KG1 (cell line): ENCODE results near the gene FILIP1L.

Experiments
- DNase-seq: peaks from one replicate; lab custom pipeline; 2025; lab: John Stamatoyannopoulos, UW

FILIP1L gene

DNA sequence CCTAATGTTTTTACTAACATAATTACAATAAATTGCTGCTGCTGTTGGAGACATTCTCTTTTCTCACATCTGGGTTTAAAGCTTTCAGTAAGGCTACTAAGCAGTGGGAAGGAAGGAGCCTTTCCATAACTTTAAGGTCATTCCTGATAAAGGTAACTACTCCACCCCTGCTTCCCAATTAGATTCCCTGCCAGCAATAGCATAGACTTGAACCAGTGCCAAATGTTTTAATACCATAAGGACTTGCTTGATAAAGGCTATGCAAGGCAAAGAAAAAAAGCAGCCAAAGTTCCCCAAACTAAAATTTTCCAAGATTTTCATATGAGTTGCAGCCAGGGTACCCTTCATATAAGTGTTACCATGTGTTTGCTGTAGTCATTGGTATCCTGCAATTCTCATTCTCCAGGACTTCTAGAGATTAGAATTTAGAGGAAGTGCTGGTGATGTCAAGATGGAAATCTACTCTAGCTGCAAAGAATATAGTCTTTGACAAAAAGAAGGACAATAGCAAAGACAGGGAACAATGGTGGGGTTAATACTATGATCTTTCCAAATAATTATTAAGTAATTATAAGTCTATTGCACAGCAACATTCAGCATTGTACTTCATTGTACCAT lies 106.1 kb downstream of the FILIP1L start:
- no peak for DNase-seq

DNA sequence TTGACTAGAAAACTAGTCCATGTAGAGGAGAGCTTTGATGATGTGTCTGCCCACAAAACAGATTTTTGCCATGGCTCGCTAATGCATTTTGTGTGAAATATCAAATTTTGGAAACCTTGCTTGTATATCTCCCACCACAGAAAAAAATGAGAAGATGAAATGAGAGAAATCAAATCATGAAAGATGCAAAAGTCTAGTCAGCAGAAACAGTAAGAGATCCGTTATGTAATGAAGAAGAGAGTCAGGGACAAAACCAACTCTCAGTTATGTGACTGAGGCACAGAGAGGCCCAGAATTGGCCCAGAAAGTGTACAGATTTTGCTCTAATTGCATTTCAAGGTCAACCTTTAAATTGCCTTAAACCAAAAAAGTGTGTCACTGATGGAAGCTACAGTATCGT lies 107.0 kb downstream of the FILIP1L start:
- DNase-seq = no peak

DNA sequence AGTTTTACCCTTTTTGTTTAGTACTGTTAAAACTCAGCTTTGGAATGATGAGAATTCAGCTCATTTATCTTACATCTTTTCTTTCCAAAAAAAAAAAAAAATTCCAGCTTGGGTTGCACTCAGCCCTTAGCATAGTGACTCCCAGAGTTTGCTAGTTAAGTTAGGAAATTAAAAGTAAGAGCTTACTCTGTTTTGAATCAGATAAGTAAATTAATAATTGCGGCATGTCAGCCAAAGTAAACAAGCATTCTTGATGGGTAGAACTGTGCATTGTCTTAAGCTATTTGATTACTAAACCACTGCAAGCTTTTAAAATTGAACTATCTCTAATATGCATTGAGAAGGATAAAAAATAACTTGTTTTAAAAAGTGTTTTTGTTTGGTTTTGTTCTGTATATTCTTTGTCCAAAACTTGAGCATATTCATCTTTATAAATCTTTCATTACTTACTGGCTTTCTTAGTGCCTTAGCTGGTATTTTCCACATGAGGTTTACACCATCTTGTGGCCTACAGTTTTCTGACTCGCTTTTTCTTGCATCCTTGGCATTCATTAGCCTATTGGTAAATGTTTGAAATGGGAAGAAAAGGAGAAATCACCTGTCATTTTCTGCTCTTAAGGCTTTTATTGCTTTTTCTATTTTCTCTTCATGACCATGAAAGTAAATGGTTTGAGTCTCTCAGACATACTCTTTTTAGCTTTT lies 107.6 kb downstream of the FILIP1L start:
- no peak for DNase-seq

DNA sequence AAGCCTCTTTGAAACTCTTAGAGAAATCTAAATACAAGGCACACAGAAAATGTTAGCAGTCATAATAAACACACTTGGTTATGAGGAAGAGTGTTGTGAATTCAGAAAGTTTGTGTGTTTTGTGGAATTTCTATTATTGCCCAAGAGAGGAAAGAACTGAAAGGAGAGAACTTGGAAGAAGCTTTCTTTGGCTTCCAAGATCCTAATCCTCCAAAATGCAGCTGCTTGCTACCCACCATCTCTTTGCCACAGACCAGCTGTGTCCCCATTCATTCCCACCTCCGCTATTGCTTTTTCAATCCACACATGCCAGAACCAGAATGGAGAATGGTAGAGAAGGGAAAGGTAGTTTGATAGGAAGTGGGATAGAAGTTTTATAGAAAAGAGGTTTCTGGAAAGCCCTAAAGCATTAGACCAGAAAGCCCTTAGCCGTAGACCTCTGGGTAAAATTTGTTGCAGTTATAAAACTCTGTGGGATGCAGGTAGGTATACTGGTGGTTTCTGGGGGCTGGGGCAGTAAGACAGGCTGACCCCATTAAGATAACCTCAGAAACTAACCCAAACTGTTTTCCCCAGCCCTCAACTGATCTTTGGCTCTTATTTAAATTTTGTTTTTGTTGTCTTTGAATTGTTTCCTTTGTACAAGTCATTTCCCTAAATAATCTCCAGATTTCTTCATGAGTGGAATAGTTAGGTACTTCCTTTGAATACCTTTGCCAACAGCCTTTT lies 108.5 kb downstream of the FILIP1L start:
- no peak for DNase-seq

DNA sequence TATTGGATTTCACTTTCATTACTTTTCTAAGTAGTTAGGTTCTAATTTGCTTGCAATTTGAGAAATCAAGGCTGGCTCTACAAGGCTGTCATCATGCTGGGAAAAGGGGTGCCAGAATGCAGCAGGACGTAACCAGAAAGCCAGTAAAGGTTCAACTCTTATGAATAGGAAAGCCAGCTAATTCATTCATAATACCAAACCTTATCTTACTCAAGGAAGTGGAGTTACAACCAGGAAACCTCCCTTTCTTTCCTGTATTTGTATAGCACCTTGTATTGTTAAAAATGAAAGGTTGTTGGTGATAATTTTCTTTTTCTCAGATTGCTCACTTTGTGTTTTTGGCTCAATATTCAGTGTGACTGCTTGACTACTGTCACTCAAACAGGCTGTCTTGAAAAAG lies 109.4 kb downstream of the FILIP1L start:
- no peak for DNase-seq

DNA sequence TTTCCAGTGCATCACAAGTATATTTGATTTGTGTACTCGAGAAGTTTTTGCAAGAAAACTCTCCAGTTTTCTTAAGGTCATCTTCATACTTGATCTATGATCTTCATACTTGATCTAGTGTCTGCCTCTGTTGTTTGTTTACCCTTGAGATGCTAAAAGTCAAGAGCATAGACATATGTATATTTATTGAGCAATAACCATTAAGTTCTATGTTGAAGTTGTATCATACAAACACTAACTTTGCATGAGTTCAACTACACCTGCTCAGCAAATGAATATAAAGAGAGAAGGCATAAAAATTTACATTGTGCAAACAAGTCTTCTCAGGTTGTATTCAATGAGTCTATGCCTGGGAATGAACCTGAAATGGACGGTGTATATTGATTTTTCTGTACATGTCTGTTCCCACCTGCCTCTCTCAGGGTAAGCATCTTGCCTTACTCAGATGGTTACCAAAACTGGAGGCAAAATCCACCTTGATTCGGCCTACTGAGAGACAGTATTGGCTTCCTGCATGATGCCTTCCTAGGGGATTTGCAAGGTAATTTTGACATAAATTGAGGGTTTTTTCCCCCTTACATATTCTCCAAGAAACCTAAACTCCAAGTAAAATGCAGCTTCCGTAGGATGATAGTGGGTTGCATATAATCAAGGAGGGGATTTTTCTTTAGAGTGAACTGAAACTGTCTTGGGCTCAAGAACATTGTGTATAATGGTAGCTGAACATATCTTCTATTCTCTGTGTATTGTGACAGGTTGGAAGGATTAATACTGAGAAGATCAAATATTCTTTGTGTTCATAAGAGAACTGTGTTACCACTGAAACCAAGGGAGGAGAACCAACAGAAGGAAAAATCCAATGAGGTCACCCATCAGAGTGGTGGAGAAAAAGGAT lies 110.4 kb downstream of the FILIP1L start:
- DNase-seq = no peak

DNA sequence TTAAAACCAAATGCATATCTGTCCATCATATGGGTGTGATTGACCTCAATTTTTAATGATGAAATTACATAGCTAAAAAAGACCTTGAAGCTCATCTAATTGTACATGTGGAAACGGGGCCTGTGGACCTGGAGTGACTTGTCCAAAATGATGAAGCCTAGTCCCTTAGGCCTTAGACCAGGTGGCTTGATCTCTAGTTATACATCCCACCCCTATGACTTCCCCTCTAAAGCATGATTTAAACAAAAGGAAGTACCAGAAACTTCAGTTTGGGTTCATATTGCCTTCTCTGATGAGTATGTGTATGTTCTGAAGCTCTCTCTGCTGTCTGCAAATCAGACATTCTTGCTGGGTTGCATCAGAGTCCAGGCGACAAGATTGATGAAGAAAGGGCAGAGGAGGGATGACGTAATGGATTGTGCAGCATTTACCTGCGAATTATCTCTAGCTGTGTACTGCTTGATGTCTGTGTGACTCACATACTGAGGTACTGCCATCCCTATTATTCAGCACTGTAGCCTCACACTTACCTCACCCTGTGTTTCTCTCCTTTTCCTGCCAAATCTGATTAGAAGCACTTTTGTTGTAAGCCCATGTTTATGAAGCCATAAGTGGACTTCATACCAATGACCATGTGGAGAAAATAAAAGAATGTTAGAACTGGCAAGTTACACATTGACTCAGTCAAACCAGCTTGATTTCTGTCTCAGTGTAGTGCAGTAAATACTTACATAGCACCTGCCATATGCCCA lies 111.5 kb downstream of the FILIP1L start:
- no peak for DNase-seq

DNA sequence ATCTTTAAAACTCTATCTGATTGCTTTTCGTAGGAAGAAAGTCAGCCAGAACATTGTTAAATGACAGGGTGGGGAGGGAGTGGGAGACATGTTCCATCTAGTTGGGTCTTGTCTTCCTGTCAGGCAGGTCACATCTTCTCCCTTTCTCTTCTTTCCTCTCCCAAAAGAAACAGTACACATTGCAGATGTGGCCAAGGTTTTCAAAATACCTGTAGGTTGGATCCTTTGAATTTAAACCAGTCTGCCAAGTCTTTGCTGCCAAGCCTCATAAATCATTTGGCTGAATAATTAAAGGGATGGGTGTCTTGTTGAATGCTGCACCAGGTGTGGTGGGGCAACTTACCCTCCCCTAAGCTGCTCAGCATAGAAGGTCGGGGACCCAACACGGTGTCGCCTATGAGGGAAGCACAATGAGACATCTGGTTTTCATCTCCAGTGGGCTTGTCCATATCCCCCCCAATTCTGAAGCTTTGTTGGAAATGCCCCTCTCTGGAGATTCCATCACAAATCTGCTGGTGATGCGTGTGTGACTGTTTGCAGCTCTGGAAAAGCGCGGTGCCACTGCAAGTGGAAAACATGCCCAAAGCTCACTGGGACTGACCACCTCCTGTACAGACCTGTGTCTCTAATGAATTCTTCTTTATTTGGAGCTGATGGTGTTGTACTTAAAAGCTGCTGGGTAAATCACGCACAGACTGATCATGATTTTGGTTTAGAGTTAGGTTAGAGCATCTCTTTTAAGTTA lies 112.6 kb downstream of the FILIP1L start:
- no peak for DNase-seq

DNA sequence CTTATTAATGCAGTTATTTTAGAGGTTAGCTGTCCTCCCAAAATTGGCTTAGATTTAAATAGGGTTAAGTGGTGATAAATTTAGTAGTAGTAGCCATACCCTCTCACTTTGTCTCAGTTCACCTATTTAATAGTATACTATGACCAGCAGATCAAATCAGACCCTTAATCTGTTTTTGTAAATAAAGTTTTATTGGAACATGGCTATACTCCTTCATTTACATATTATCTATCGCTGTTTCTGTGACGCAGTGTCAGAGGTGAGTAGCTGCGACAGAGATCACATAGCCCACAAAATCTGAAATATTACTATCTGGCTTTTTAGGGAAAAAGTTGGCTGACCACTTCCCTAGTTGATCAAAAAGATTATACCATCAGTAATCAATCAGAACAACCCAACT lies 113.2 kb downstream of the FILIP1L start:
- DNase-seq = no peak

DNA sequence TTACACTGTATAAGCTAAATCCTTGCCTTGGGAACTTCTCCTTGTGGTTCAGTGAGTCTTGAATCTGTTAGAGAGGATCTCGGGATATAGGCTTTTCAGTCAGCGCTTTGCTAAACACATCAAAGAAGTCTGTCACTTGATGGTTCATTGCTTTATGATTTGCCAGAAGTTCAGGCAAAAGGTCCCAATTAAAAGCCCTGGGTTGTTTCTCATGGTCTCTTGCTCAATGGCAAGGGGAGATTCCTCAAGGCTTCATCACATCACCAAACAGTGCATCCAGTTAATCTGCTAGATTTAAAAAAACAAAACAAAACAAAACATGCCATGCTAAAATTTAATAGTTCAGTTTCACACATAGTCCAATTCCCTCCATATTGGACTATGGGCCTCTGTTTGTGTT lies 114.8 kb downstream of the FILIP1L start:
- DNase-seq = no peak

DNA sequence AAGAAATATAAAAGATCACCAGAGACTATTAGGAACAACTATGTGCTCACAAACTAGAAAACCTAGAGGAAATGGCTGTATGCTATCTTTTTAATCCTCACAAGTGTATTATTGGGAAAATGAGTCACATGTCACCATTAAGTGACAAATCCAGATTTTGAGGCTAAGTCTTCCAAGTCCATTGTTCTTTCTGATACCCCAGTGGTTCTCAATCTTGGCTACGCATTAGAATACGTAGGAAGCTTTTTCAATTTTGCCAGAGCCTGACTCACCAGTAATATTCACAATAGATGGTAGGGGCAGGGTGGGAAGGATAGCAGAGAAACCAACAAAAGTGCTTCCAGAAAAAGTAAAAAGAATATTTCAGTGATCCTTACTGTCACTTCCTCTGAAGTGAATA lies 117.0 kb downstream of the FILIP1L start:
- DNase-seq = no peak

DNA sequence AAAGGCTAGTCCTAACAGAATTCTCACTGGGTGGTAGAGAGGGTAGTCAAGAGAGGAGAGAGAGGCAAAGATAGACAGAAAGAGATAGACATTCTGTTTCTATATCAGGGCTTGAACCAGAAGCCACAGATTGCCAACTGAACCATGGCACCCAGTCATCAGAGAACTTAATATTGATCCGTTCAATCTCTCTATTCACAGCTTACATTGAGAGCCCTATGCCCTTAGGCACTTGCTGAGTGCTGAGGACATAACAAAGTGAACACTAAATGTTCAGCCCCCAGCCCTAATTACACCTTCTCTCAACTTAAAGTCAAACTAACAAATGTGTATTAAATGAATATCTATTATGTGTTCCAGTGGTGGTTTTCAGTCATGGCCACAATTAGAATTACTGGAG lies 124.1 kb downstream of the FILIP1L start:
- no peak for DNase-seq

DNA sequence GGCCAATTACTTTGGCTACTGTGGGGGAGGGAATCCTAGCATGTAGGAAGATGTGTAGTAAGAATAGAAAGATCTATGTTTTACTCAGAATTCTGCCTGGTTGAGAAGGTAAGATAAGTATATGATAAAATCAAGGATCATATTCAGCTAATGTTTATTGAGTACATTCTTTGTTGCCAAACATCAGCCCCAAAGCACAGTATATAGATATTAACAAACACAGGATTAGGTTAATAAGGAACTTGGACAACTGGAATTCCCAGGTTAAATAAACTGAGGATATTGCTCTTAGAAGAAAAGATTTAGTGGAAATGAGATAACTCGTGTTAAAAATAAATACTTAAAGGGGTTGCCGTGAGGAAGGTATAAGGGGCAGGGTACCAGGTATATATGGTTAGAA lies 129.6 kb downstream of the FILIP1L start:
- no peak for DNase-seq

DNA sequence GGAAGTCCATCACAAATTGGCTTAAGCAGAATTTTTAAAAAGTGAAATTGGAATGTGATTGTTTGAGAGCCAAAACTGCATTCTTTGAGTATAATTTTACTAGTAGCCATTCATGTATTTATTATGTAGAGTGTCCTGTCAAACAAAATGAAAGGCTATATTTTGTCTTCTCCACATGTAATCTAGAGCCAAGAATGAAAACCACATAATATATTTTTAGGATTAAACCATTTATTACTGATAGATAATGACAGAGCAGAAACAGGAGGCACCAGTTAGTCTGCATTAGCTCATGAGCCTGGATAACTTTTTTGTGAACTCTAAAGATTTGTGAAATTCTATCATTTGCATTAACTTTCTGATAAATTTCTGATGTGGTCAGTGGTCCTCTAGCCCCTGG lies 130.2 kb downstream of the FILIP1L start:
- no peak for DNase-seq

DNA sequence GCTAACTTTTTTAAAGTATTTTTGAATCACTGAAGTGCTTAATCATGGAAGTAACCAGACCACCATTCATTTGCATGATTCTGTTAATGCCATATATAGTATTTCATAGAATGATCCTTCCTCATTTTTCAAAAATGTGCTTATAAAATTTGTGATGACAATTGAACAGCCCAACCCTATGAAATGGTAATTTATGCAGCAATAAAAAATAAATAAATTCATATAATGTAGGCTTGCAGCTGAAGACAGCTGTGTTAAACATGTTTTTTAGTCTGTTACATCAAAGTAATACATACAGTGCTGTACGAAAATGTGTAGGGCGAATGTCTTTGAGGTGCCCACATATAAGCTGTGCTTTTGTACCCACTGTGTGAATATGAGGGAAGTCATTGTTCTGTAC lies 131.7 kb downstream of the FILIP1L start:
- no peak for DNase-seq

DNA sequence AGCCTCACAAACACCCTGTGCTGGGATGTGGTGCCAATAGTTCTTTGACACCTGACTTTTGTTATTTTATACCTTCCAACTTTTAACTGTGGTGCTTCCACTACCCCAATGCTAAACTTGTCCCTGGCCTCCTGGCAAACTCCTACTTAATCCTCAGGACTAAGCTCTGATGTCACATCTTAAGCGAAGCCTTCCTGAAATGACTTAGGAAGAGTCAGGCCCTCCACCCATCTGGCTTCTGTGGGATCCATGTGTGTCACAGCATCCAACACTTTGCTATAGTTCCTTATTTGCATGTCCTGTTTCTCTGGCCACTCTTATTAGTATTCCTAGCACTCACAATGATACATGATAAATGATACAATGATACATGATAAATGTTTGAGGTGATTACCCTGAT lies 133.2 kb downstream of the FILIP1L start:
- no peak for DNase-seq

DNA sequence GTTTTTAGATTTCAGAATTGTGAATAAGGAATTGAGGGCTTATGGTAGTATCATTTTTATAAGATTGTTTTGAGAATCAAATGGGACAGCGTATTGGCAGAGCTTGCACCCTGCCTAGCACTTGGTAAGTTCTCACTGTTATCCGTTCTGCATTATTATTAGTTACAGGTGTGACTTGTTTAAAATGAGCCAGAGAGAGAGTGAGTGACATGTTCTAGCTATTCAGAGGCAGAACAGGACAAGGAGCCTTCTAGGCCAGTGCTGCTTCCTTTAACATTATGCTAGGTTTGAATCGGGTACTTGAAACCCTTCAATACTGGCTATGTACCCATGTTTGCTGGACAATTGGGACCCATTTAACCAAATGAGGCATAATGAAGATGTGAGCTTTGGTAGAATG lies 133.7 kb downstream of the FILIP1L start:
- no peak for DNase-seq

DNA sequence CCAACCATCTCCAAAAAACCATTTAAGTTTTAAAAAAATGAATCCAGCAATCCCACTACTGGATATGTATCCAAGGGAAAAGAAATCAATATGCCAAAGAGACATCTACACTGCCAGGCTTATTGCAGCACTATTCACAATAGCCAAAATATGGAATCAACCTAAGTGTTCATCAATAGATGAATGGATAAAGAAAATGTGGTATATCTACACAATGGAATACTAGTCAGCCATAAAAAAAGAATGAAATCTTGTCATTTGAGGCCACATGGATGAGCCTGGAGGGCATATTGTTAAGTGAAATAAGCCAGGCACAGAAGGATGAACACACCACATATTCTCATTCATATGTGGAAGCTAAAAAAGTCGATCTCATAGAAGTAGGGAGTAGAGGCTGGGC lies 136.1 kb downstream of the FILIP1L start:
- no peak for DNase-seq

DNA sequence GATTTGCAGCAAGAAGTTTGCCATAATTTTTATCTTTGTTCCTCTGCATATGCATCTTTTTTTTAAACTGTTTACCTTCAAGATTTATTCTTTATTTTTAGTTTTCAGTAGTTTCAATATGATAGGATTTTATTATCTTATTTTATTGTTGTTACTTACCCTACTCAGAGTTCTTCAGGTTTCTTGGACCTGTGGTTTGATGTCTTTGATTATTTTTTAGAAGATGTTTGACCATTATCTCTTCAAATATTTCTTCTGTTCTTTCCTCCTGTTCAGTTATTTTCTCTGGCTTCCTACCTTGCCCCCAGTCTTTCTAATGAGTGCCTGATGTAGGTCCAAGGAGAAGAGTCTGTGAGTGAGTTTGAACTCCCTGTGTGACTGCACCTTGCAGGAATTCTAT lies 137.7 kb downstream of the FILIP1L start:
- DNase-seq = no peak

DNA sequence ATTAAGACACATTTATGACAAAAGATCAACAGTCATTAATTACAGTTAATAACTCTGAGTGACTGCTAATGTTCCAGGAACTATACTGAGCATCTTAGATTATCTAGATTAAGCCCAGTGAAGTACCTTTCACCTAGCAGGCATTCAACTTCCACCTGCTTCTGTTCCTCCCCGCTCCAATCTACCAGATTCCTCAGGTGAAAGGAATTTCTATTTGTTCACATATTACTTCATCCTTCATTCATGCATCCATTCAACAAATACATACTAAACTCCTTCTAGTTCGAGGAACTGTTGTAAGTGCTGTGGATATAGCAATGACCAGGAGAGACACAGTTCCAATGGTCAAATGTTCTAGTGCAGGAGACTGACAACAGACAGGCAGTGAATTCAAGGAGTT lies 139.3 kb downstream of the FILIP1L start:
- DNase-seq = no peak
